HepG2 (cell line): ENCODE results near the gene GPS1. TPM values are rescaled to one million over a fixed set of nuclear protein-coding genes. Genes with fewer than 3 reads are reported as not detected.
A peak's percentile ranks its signal among the peaks of the same experiment; 100 is the strongest.

ENCODE experiments used
- DMAP1 ChIP-seq: IDR thresholded peaks from 2 replicates; pipeline ENCODE4 v1.6.1; 2016
- EHMT2 ChIP-seq: fragments of 200-600 bp; sonication (generic); IDR thresholded peaks from 2 replicates; pipeline ENCODE4 v1.7.0; 2017; ENCODE audit warnings: antibody characterized with exemption, low read depth, low read length, borderline replicate concordance
- HDAC2 ChIP-seq: sonication (generic); formaldehyde crosslinking; IDR thresholded peaks from 2 replicates; pipeline ENCODE4 v1.4.0; 2020; ENCODE audit warnings: missing genetic modification reagents
- JARID2 ChIP-seq: sonication (generic); formaldehyde crosslinking; IDR thresholded peaks from 2 replicates; pipeline ENCODE4 v1.8.1; 2023; ENCODE audit warnings: missing genetic modification reagents, inconsistent platforms; ENCODE audit not compliant: insufficient replicate concordance
- KMT2B ChIP-seq: IDR thresholded peaks from 2 replicates; pipeline ENCODE4 v1.6.1; 2016; ENCODE audit warnings: missing genetic modification reagents, missing compliant biosample characterization
- MEIS2 ChIP-seq: sonication (generic); formaldehyde crosslinking; IDR thresholded peaks from 2 replicates; pipeline ENCODE4 v1.9.0; 2021; ENCODE audit warnings: mild to moderate bottlenecking, missing genetic modification reagents
- NAIF1 ChIP-seq: sonication (generic); formaldehyde crosslinking; IDR thresholded peaks from 2 replicates; pipeline ENCODE4 v1.5.0; 2020; ENCODE audit warnings: mild to moderate bottlenecking, missing genetic modification reagents, borderline replicate concordance
- NONO ChIP-seq, 2 experiments: fragments of 450-650 bp in 1 of 2; sonication (generic) in 1 of 2; formaldehyde crosslinking in 1 of 2; IDR thresholded peaks in 1 of 2; conservative IDR thresholded peaks in 1 of 2; 2 replicates each; pipeline versions ENCODE4 v1.6.1 to v1.8.0; 2017 to 2022; ENCODE audit warnings: mild to moderate bottlenecking in 1 of 2, missing genetic modification reagents in 1 of 2, moderate library complexity in 1 of 2
- NR1H2 ChIP-seq: sonication (generic); formaldehyde crosslinking; IDR thresholded peaks from 2 replicates; pipeline ENCODE4 v1.8.1; 2022; ENCODE audit warnings: low read depth, missing genetic modification reagents, borderline replicate concordance
- SMAD3 ChIP-seq: sonication (generic); formaldehyde crosslinking; IDR thresholded peaks from 2 replicates; pipeline ENCODE4 v1.4.0; 2020; ENCODE audit warnings: missing genetic modification reagents
- SOX13 ChIP-seq, 3 experiments: fragments of 450-650 bp in 1 of 3; sonication (generic) in 1 of 3; formaldehyde crosslinking in 1 of 3; IDR thresholded peaks in 2 of 3; conservative IDR thresholded peaks in 1 of 3; 2 replicates each; pipeline versions ENCODE4 v1.5.0 to v1.6.1; 2016 to 2020; ENCODE audit warnings: antibody characterized with exemption in 1 of 3, mild to moderate bottlenecking in 1 of 3, missing compliant biosample characterization in 1 of 3, missing genetic modification reagents in 1 of 3, moderate library complexity in 1 of 3
- SP2 ChIP-seq: sonication (generic); formaldehyde crosslinking; IDR thresholded peaks from 2 replicates; pipeline ENCODE4 v1.5.1; 2020; ENCODE audit warnings: mild to moderate bottlenecking, missing genetic modification reagents
- ZNF225 ChIP-seq: sonication (generic); formaldehyde crosslinking; IDR thresholded peaks from 2 replicates; pipeline ENCODE4 v1.4.0; 2020; ENCODE audit warnings: mild to moderate bottlenecking, missing genetic modification reagents
- polyA plus RNA-seq, 8 experiments: library from polyadenylated mRNA; depleted of rRNA in 3 of 8; stranded (reverse) in 7 of 8; unstranded in 1 of 8; fragments of >200 nt; fragmentation: Illumina TruSeq in 4 of 8; extraction: Trizol in 4 of 8; gene quantifications; 2 replicates each; pipeline versions ENCODE4 v1.2.1 to v1.2.3, GENCODE V29; 2011 to 2016; ENCODE audit warnings: low read depth in 4 of 8, missing spikeins in 1 of 8, mixed read lengths in 1 of 8; ENCODE audit not compliant: insufficient read depth in 1 of 8
- total RNA-seq, 5 experiments: library from RNA; depleted of rRNA; stranded (reverse); fragments of >200 nt; fragmentation: Illumina TruSeq; extraction: Trizol; gene quantifications; 2 replicates each; pipeline ENCODE4 v1.2.3, GENCODE V29; 2016; ENCODE audit warnings: low read depth in 1 of 5
- TF ChIP-seq, protein P1 (sequence below): sonication (generic); formaldehyde crosslinking; IDR thresholded peaks from 2 replicates; pipeline ENCODE4 v1.5.1; 2020; ENCODE audit warnings: mild to moderate bottlenecking, missing genetic modification reagents, moderate library complexity
- TF ChIP-seq, protein P2 (sequence below): IDR thresholded peaks from 2 replicates; pipeline ENCODE4 v1.6.1; 2016; ENCODE audit warnings: low read depth, control low read depth
- TF ChIP-seq, protein P3 (sequence below): sonication (generic); formaldehyde crosslinking; IDR thresholded peaks from 2 replicates; pipeline ENCODE4 v1.8.1; 2023; ENCODE audit warnings: mild to moderate bottlenecking, missing genetic modification reagents
- TF ChIP-seq, protein P4 (sequence below): sonication (generic); formaldehyde crosslinking; conservative IDR thresholded peaks from 2 replicates; pipeline ENCODE4 v1.4.0; 2020; ENCODE audit warnings: missing genetic modification reagents

GPS1 gene
- total and polyA plus RNA-seq, 2 of the 13 experiments (the other 11 are each of a cell fraction or from before 2014, with no cell fraction given) = 124 to 128 TPM

- TF ChIP-seq, protein P1, sequence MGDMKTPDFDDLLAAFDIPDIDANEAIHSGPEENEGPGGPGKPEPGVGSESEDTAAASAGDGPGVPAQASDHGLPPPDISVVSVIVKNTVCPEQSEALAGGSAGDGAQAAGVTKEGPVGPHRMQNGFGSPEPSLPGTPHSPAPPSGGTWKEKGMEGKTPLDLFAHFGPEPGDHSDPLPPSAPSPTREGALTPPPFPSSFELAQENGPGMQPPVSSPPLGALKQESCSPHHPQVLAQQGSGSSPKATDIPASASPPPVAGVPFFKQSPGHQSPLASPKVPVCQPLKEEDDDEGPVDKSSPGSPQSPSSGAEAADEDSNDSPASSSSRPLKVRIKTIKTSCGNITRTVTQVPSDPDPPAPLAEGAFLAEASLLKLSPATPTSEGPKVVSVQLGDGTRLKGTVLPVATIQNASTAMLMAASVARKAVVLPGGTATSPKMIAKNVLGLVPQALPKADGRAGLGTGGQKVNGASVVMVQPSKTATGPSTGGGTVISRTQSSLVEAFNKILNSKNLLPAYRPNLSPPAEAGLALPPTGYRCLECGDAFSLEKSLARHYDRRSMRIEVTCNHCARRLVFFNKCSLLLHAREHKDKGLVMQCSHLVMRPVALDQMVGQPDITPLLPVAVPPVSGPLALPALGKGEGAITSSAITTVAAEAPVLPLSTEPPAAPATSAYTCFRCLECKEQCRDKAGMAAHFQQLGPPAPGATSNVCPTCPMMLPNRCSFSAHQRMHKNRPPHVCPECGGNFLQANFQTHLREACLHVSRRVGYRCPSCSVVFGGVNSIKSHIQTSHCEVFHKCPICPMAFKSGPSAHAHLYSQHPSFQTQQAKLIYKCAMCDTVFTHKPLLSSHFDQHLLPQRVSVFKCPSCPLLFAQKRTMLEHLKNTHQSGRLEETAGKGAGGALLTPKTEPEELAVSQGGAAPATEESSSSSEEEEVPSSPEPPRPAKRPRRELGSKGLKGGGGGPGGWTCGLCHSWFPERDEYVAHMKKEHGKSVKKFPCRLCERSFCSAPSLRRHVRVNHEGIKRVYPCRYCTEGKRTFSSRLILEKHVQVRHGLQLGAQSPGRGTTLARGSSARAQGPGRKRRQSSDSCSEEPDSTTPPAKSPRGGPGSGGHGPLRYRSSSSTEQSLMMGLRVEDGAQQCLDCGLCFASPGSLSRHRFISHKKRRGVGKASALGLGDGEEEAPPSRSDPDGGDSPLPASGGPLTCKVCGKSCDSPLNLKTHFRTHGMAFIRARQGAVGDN = peak; percentile 88
- TF ChIP-seq SOX13 (IDR thresholded peaks at IDR 0.05) = no peak; the same call in 1 of the 2 replicates
- peak in 1 of 2 experiments; percentile 68; a peak in 2 of 4 replicates for TF ChIP-seq SOX13 (CRISPR knock-in tag; conservative IDR thresholded peaks at IDR 0.05 in 1 of 2, IDR thresholded peaks at IDR 0.05 in 1 of 2)
- peak; percentile 61 for TF ChIP-seq JARID2 (CRISPR knock-in tag)
- peak; percentile 93 for TF ChIP-seq MEIS2
- TF ChIP-seq NONO (IDR thresholded peaks at IDR 0.05) = no peak
- peak; percentile 96; the same call in 1 of the 2 replicates for TF ChIP-seq NONO (CRISPR knock-in tag; conservative IDR thresholded peaks at IDR 0.05)
- peak; percentile 52; the same call in 1 of the 2 replicates for TF ChIP-seq NAIF1 (CRISPR knock-in tag)
- no peak for TF ChIP-seq EHMT2
- TF ChIP-seq, protein P2, sequence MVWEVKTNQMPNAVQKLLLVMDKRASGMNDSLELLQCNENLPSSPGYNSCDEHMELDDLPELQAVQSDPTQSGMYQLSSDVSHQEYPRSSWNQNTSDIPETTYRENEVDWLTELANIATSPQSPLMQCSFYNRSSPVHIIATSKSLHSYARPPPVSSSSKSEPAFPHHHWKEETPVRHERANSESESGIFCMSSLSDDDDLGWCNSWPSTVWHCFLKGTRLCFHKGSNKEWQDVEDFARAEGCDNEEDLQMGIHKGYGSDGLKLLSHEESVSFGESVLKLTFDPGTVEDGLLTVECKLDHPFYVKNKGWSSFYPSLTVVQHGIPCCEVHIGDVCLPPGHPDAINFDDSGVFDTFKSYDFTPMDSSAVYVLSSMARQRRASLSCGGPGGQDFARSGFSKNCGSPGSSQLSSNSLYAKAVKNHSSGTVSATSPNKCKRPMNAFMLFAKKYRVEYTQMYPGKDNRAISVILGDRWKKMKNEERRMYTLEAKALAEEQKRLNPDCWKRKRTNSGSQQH (CRISPR knock-in tag) = peak; percentile 97
- TF ChIP-seq ZNF225 (CRISPR knock-in tag) = peak; percentile 52; the same call in 1 of the 2 replicates
- TF ChIP-seq, protein P3, sequence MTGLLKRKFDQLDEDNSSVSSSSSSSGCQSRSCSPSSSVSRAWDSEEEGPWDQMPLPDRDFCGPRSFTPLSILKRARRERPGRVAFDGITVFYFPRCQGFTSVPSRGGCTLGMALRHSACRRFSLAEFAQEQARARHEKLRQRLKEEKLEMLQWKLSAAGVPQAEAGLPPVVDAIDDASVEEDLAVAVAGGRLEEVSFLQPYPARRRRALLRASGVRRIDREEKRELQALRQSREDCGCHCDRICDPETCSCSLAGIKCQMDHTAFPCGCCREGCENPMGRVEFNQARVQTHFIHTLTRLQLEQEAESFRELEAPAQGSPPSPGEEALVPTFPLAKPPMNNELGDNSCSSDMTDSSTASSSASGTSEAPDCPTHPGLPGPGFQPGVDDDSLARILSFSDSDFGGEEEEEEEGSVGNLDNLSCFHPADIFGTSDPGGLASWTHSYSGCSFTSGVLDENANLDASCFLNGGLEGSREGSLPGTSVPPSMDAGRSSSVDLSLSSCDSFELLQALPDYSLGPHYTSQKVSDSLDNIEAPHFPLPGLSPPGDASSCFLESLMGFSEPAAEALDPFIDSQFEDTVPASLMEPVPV (CRISPR knock-in tag) = peak; percentile 88; the same call in 1 of the 2 replicates
- peak; percentile 81 for TF ChIP-seq DMAP1 (CRISPR knock-in tag)
- TF ChIP-seq, protein P4, sequence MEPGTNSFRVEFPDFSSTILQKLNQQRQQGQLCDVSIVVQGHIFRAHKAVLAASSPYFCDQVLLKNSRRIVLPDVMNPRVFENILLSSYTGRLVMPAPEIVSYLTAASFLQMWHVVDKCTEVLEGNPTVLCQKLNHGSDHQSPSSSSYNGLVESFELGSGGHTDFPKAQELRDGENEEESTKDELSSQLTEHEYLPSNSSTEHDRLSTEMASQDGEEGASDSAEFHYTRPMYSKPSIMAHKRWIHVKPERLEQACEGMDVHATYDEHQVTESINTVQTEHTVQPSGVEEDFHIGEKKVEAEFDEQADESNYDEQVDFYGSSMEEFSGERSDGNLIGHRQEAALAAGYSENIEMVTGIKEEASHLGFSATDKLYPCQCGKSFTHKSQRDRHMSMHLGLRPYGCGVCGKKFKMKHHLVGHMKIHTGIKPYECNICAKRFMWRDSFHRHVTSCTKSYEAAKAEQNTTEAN (CRISPR knock-in tag) = no peak
- TF ChIP-seq HDAC2 = peak; percentile 73
- TF ChIP-seq SMAD3 = peak; percentile 67; the same call in 1 of the 2 replicates
- peak; percentile 89; the same call in 1 of the 2 replicates for TF ChIP-seq NR1H2 (CRISPR knock-in tag)
- TF ChIP-seq SP2 (CRISPR knock-in tag) = peak; percentile 73; the same call in 1 of the 2 replicates
- TF ChIP-seq KMT2B = peak; percentile 84
These were observed 14.1 kb downstream of the GPS1 start, which contains the start of gene DUS1L (continued) for GRCh38 chr17:82065638-82066303.
